PFSK-1 (cell line): Measurements from ENCODE around the gene CEACAM7. TPM values are rescaled to one million over a fixed set of nuclear protein-coding genes. Genes with fewer than 3 reads are reported as not detected.

Source experiments
- FOXP2 ChIP-seq: optimal IDR thresholded peaks from 2 replicates; pipeline ENCODE3; 2011; ENCODE audit warnings: borderline replicate concordance, control low read depth, inconsistent platforms; ENCODE audit not compliant: insufficient read depth; ENCODE audit errors: extremely low read length, extremely low read depth
- POLR2AphosphoS5 ChIP-seq: IDR thresholded peaks from 2 replicates; pipeline ENCODE4 v1.6.1; 2012; ENCODE audit warnings: low read depth, mild to moderate bottlenecking, control low read depth, low read length, moderate library complexity
- SIN3A ChIP-seq: IDR thresholded peaks from 2 replicates; pipeline ENCODE4 v1.6.1; 2012; ENCODE audit warnings: mild to moderate bottlenecking, low read length, moderate library complexity, borderline replicate concordance; ENCODE audit not compliant: insufficient read depth
- TAF1 ChIP-seq: IDR thresholded peaks from 2 replicates; pipeline ENCODE4 v1.6.1; 2012; ENCODE audit warnings: low read length, control low read depth, borderline replicate concordance; ENCODE audit not compliant: insufficient read depth
- polyA plus RNA-seq: library from polyadenylated mRNA; unstranded; fragments of >200 nt; gene quantifications from one replicate; pipeline ENCODE4 v1.2.1, GENCODE V29; 2012; ENCODE audit warnings: low read depth, missing spikeins; ENCODE audit not compliant: insufficient read length
- TF ChIP-seq, protein P1 (sequence below), 2 experiments: IDR thresholded peaks; 2 replicates each; pipeline versions ENCODE4 v1.6.1 to v1.8.0; 2011 to 2012; ENCODE audit warnings: low read depth in 2 of 2, low read length in 2 of 2, control low read depth in 1 of 2, inconsistent platforms in 1 of 2, mild to moderate bottlenecking in 1 of 2, moderate library complexity in 1 of 2; ENCODE audit not compliant: insufficient read depth in 1 of 2

Gene CEACAM7
- not detected for polyA plus RNA-seq

DNA sequence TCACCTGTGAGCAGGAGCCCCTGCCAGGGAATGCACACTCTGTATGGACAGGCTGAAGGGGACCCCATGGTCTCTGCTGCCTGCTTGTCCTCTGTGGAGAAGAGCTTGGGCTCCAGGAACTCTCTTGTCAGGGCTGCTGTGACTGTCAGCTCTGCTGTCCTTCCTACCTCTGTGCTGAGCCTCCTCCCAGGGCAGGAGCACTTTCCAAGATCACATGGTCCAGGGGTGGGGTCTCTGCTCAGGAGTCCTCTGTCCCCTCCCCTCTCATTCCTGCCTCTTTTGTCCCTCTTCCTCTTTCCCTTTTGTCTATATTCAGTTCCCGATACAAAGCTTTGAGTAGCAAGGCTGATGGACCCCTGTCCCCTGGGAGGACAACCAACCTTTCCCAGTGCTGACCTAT is at the start of gene CEACAM7:
TSS of gene CEACAM7 (minus strand) at position 173 of the 400 bp plus-strand sequence. CDS start at position 68, 105 bp downstream.
- TF ChIP-seq POLR2AphosphoS5 (no peak), TAF1 (no peak), SIN3A (no peak), FOXP2 (no peak)
- TF ChIP-seq, protein P1, sequence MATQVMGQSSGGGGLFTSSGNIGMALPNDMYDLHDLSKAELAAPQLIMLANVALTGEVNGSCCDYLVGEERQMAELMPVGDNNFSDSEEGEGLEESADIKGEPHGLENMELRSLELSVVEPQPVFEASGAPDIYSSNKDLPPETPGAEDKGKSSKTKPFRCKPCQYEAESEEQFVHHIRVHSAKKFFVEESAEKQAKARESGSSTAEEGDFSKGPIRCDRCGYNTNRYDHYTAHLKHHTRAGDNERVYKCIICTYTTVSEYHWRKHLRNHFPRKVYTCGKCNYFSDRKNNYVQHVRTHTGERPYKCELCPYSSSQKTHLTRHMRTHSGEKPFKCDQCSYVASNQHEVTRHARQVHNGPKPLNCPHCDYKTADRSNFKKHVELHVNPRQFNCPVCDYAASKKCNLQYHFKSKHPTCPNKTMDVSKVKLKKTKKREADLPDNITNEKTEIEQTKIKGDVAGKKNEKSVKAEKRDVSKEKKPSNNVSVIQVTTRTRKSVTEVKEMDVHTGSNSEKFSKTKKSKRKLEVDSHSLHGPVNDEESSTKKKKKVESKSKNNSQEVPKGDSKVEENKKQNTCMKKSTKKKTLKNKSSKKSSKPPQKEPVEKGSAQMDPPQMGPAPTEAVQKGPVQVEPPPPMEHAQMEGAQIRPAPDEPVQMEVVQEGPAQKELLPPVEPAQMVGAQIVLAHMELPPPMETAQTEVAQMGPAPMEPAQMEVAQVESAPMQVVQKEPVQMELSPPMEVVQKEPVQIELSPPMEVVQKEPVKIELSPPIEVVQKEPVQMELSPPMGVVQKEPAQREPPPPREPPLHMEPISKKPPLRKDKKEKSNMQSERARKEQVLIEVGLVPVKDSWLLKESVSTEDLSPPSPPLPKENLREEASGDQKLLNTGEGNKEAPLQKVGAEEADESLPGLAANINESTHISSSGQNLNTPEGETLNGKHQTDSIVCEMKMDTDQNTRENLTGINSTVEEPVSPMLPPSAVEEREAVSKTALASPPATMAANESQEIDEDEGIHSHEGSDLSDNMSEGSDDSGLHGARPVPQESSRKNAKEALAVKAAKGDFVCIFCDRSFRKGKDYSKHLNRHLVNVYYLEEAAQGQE (IDR thresholded peaks at IDR 0.05; ENCODE audit: insufficient read depth in 1 of 2, low read depth in 2 of 2, low read length in 2 of 2), result no peak

DNA sequence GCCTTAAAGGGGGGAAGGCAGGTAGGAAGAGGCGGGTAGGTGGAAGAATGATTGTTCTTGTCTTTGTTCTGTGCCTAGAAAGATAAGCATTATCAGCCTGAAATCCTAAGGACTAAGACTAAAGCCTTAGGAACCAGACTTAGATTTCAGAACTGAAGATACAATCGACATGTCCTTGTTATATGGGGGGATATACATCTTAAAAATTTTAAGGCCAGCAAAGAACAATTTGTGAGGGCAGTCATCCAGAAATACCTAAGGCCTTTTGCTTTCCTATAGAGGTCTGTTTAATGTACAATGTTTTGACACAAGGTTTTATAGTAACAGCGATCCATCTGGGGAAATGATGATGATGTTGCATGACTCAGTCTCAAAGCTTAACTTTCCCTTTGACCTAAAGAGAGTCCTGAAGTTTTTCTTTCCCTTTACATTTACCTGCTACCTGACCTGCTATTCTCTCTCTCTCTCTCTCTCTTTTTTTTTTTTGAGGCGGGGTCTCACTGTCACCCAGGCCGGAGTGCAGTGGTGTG is 47.1 kb upstream of the CEACAM7 start:
- TF ChIP-seq, protein P1 (IDR thresholded peaks at IDR 0.05; ENCODE audit: insufficient read depth in 1 of 2, low read depth in 2 of 2, low read length in 2 of 2), result no peak
- no peak for TF ChIP-seq TAF1
- no peak for TF ChIP-seq FOXP2
- TF ChIP-seq SIN3A, result no peak
- TF ChIP-seq POLR2AphosphoS5, result no peak

DNA sequence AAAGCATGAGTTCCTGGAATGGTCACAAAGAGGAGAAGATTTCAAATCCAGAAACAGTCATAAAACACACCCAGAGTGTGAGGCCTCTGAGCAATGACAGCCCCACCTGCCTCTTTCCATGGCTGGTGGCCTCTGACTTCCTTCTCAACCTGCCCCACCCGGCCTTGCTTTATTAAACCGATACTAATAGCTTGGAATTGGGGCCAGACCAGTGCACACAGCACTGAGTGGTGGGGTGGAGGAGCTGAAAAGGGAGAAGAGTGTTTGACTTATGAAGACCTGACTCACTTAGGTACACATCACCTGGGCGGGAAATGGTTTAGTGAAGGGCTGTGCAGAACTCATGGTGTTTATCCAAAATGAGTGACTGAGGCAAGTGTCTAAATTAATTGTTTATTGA is 46.5 kb upstream of the CEACAM7 start:
- TF ChIP-seq TAF1, result no peak

DNA sequence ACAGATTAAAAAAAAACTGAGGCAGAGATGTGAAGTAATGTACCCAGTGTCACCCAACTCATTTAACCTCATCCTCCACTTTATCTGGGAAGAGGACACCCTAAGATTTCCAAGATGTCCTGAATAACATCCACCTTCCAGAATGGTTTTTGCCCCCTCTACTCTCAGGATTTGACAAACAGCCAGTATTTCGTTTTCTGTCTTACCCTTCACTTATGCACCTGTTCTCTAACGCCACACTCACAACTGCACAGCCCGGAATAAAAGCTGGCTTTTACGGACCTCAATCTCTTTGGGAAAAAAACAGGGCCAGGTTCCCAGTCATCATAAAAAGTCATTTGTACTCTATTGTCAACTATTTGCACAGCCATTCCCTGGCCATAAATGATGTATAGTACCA is 46.1 kb upstream of the CEACAM7 start:
- TF ChIP-seq SIN3A (no peak), TAF1 (no peak), POLR2AphosphoS5 (no peak), FOXP2 (no peak)
- TF ChIP-seq, protein P1 (IDR thresholded peaks at IDR 0.05; ENCODE audit: insufficient read depth in 1 of 2, low read depth in 2 of 2, low read length in 2 of 2), result no peak

DNA sequence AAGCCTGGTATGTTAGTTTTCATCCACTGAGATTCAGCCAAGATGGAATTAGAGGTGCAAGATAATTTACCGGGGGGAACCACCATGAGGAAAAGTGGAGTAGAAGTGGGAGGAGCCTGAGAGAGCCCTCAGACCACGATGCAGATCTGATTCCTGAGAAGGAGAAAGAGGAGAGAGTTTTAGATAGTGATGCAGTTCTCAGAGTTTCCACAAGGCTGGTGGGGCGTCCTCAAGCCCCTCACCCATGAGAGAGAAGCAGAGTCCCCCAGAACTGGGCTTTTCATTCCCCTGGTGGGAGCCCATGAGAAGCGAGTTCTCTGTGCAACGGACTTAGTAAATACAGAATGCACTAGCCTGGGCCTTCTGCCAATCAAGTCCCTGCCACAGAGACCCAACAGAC is 38.4 kb upstream of the CEACAM7 start:
- no peak for TF ChIP-seq POLR2AphosphoS5
- no peak for TF ChIP-seq TAF1
- TF ChIP-seq, protein P1 (IDR thresholded peaks at IDR 0.05; ENCODE audit: insufficient read depth in 1 of 2, low read depth in 2 of 2, low read length in 2 of 2), result no peak
- TF ChIP-seq FOXP2, result no peak
- no peak for TF ChIP-seq SIN3A
